HCT116 (cell line): ENCODE results near the gene GBX1. TPM values are rescaled to one million over a fixed set of nuclear protein-coding genes. Genes with fewer than 3 reads are reported as not detected.

Experiments
- ATAC-seq: fragments of 200-7000 bp; cut with Tn5 transposase; 2 replicates; pipeline ENCODE4 v1.9.1; 2020; ENCODE audit warnings: mild to moderate bottlenecking, moderate library complexity
- BruUV-seq: library from RNA; stranded (reverse); fragments of 400-500 nt; replicated peaks from 2 replicates; lab custom pipeline; 2021; lab: Mats Ljungman, UMichigan
- CTCF ChIA-PET: fragments of 300-600 bp; sonication (Branson Sonifier 250); formaldehyde crosslinking; loops from one replicate; lab custom pipeline; 2021; ENCODE audit warnings: antibody characterized with exemption; lab: Charles Lee
- POLR2A ChIA-PET: fragments of 300-600, 350-600 bp; sonication (Branson Sonifier 250); formaldehyde crosslinking; loops from one replicate; lab custom pipeline; 2021; ENCODE audit warnings: antibody characterized with exemption; lab: Charles Lee
- RAD21 ChIA-PET, 2 experiments: fragments of 300-600 bp; sonication (Branson Sonifier 250); formaldehyde crosslinking; loops; one replicate each; lab custom pipeline; 2023; ENCODE audit warnings: low total read pairs in 2 of 2; ENCODE audit not compliant: uncharacterized antibody in 2 of 2, unreplicated experiment in 2 of 2, low non-redundant PET in 1 of 2; lab: Charles Lee
- DNase-seq: peaks from one replicate; pipeline ENCODE4 v3.0.0-alpha.2; 2010; ENCODE audit warnings: low read depth, low spot score
- H2AFZ ChIP-seq: fragments of 200-600 bp; shearing (Covaris generic), sonication (generic); 2 replicates; pipeline ENCODE4 v1.6.1; 2017; ENCODE audit warnings: low read depth, mixed run types, mixed read lengths, antibody characterized with exemption, low read length; ENCODE audit not compliant: poor library complexity, severe bottlenecking
- H3K27ac ChIP-seq: 2 replicates; pipeline ENCODE4 v1.5.1; 2012; ENCODE audit warnings: low read depth, low read length
- H3K27me3 ChIP-seq: fragments of 200-600 bp; sonication (generic); 2 replicates; pipeline ENCODE4 v1.6.1; 2016; ENCODE audit warnings: mixed run types, low read length, mixed read lengths; ENCODE audit not compliant: insufficient read depth
- H3K36me3 ChIP-seq, 2 experiments: fragments of 200-500 bp in 1 of 2; fragments of 200-600 bp in 1 of 2; sonication (Bioruptor generic) in 1 of 2; sonication (generic) in 1 of 2; 2 replicates each; pipeline versions ENCODE4 v1.5.1 to v1.6.1; 2014 to 2016; ENCODE audit warnings: low read length in 2 of 2, inconsistent platforms in 1 of 2, mixed read lengths in 1 of 2, mixed run types in 1 of 2; ENCODE audit not compliant: insufficient read depth in 2 of 2, control insufficient read depth in 1 of 2
- H3K4me1 ChIP-seq, 2 experiments: fragments of 200-600 bp in 1 of 2; sonication (generic) in 1 of 2; 2 replicates each; pipeline versions ENCODE4 v1.5.1 to v1.6.1; 2012 to 2017; ENCODE audit warnings: low read length in 2 of 2, inconsistent platforms in 1 of 2, mild to moderate bottlenecking in 1 of 2, mixed read lengths in 1 of 2, mixed run types in 1 of 2, moderate library complexity in 1 of 2; ENCODE audit not compliant: insufficient read depth in 2 of 2, control insufficient read depth in 1 of 2
- H3K4me2 ChIP-seq: fragments of 200-600 bp; sonication (generic); 2 replicates; pipeline ENCODE4 v1.6.1; 2017; ENCODE audit warnings: mixed run types, low read length, mixed read lengths
- H3K4me3 ChIP-seq, 2 experiments: fragments of 200-600 bp in 1 of 2; sonication (generic) in 1 of 2; replicated peaks in 1 of 2; 2 replicates each; pipeline ENCODE4 v1.5.1; 2011 to 2016; ENCODE audit warnings: low read length in 2 of 2, control low read depth in 1 of 2, low read depth in 1 of 2, mild to moderate bottlenecking in 1 of 2, mixed read lengths in 1 of 2, mixed run types in 1 of 2
- H3K79me2 ChIP-seq: fragments of 200-600 bp; sonication (generic); 2 replicates; pipeline ENCODE4 v1.6.1; 2017; ENCODE audit warnings: mild to moderate bottlenecking, mixed run types, low read length, moderate library complexity, mixed read lengths; ENCODE audit not compliant: insufficient read depth
- H3K9ac ChIP-seq: fragments of 200-600 bp; sonication (generic); 2 replicates; pipeline ENCODE4 v1.6.1; 2016; ENCODE audit warnings: low read length, mixed read lengths
- H3K9me2 ChIP-seq: fragments of 200-600 bp; sonication (generic), shearing (Covaris generic); 2 replicates; pipeline ENCODE4 v1.6.1; 2017; ENCODE audit warnings: mixed run types, mild to moderate bottlenecking, moderate library complexity; ENCODE audit not compliant: insufficient read depth
- H3K9me3 ChIP-seq, 2 experiments: fragments of 200-500 bp in 1 of 2; fragments of 200-600 bp in 1 of 2; sonication (Bioruptor generic) in 1 of 2; sonication (generic) in 1 of 2; 2 replicates each; pipeline ENCODE4 v1.6.1; 2014 to 2017; ENCODE audit warnings: low read length in 2 of 2, mixed read lengths in 2 of 2, inconsistent platforms in 1 of 2, low read depth in 1 of 2, mild to moderate bottlenecking in 1 of 2, mixed run types in 1 of 2, moderate library complexity in 1 of 2; ENCODE audit not compliant: control insufficient read depth in 1 of 2, insufficient read depth in 1 of 2
- H4K20me1 ChIP-seq: fragments of 200-600 bp; sonication (generic), shearing (Covaris generic); 2 replicates; pipeline ENCODE4 v1.6.1; 2017; ENCODE audit warnings: mixed run types, mild to moderate bottlenecking, moderate library complexity; ENCODE audit not compliant: insufficient read depth
- ATF3 ChIP-seq: IDR thresholded peaks from 2 replicates; pipeline ENCODE4 v1.6.1; 2012
- CBX3 ChIP-seq: IDR thresholded peaks from 2 replicates; pipeline ENCODE4 v1.6.1; 2012; ENCODE audit warnings: low read depth
- EGR1 ChIP-seq: IDR thresholded peaks from 2 replicates; pipeline ENCODE4 v1.6.1; 2012; ENCODE audit warnings: low read depth
- ELF1 ChIP-seq: IDR thresholded peaks from 2 replicates; pipeline ENCODE4 v1.6.1; 2012; ENCODE audit warnings: low read depth, borderline replicate concordance
- EZH2 ChIP-seq: fragments of 200-600 bp; sonication (generic); IDR thresholded peaks from 2 replicates; pipeline ENCODE4 v1.6.1; 2017; ENCODE audit warnings: antibody characterized with exemption, mixed run types
- FOSL1 ChIP-seq: IDR thresholded peaks from 2 replicates; pipeline ENCODE4 v1.6.1; 2012; ENCODE audit warnings: low read depth
- MAX ChIP-seq: IDR thresholded peaks from 2 replicates; pipeline ENCODE4 v1.6.1; 2012
- POLR2A ChIP-seq: IDR thresholded peaks from 2 replicates; pipeline ENCODE4 v1.7.0; 2011; ENCODE audit warnings: borderline replicate concordance; ENCODE audit not compliant: insufficient read depth, insufficient read length; ENCODE audit errors: extremely low read depth
- POLR2AphosphoS5 ChIP-seq: IDR thresholded peaks from 2 replicates; pipeline ENCODE4 v1.6.1; 2011; ENCODE audit warnings: mild to moderate bottlenecking, low read depth, low read length, moderate library complexity
- RAD21 ChIP-seq: IDR thresholded peaks from 2 replicates; pipeline ENCODE4 v1.6.1; 2012; ENCODE audit warnings: low read depth, mild to moderate bottlenecking
- REST ChIP-seq: IDR thresholded peaks from 2 replicates; pipeline ENCODE4 v1.6.1; 2012; ENCODE audit warnings: low read depth
- SP1 ChIP-seq: IDR thresholded peaks from 2 replicates; pipeline ENCODE4 v1.6.1; 2012; ENCODE audit warnings: low read depth
- SRF ChIP-seq: IDR thresholded peaks from 2 replicates; pipeline ENCODE4 v1.6.1; 2012; ENCODE audit warnings: low read depth
- TCF7L2 ChIP-seq: IDR thresholded peaks from 2 replicates; pipeline ENCODE4 v1.7.0; 2011; ENCODE audit warnings: borderline replicate concordance, inconsistent platforms; ENCODE audit not compliant: insufficient read depth, insufficient read length; ENCODE audit errors: extremely low read depth
- YY1 ChIP-seq: IDR thresholded peaks from 2 replicates; pipeline ENCODE4 v1.6.1; 2011; ENCODE audit warnings: low read length, low read depth, moderate library complexity, mild to moderate bottlenecking; ENCODE audit not compliant: insufficient replicate concordance; ENCODE audit errors: extremely low read depth
- ZBTB33 ChIP-seq: IDR thresholded peaks from 2 replicates; pipeline ENCODE4 v1.6.1; 2011; ENCODE audit warnings: mild to moderate bottlenecking, low read length, moderate library complexity; ENCODE audit not compliant: insufficient replicate concordance; ENCODE audit errors: extremely low read depth
- ZFX ChIP-seq: fragments of 450-650 bp; IDR thresholded peaks from 2 replicates; pipeline ENCODE4 v1.6.1; 2017
- intact Hi-C: fragments of 100-400 bp; cut with micrococcal nuclease; formaldehyde crosslinking; loops from 2 replicates; pipeline ENCODE4 v1.10.0; 2022
- total RNA-seq: library from RNA; stranded (reverse); gene quantifications from one replicate; pipeline ENCODE4 v1.2.1, GENCODE V29; 2021; ENCODE audit not compliant: unreplicated experiment

The GBX1 gene
- total RNA-seq, 1 experiment from 2014 or later, result 0.86 TPM

GRCh38 chr7:151202836-151203235, 35.3 kb upstream of the GBX1 start:
- H3K4me3 ChIP-seq, result no peak overlapping the region
- BruUV-seq, result no TSS peak
- no peak overlapping the region for H3K4me2 ChIP-seq
- TF ChIP-seq MAX, result no peak
- TF ChIP-seq CBX3, result no peak
- no peak for TF ChIP-seq POLR2AphosphoS5
- TF ChIP-seq POLR2A, result no peak
- no peak for TF ChIP-seq EZH2
- no peak for TF ChIP-seq FOSL1
- no peak for TF ChIP-seq ZBTB33
- TF ChIP-seq ZFX, result no peak
- no peak for TF ChIP-seq RAD21
- TF ChIP-seq SRF, result no peak
- TF ChIP-seq EGR1, result no peak
- TF ChIP-seq ELF1, result no peak
- TF ChIP-seq TCF7L2, result no peak
- TF ChIP-seq YY1, result no peak
- TF ChIP-seq REST, result no peak
- no peak for TF ChIP-seq ATF3
- no peak for TF ChIP-seq SP1
- TF ChIP-seq, all 23 proteins: peak for 0
- no peak overlapping the region for H3K9ac ChIP-seq
- intact Hi-C loops, result no loop called here
- ChIA-PET POLR2A (no interaction called here), RAD21 (no interaction called here), CTCF (no interaction called here)
- DNase-seq (no peak), ATAC-seq (no peak)
- no peaks in the 10 kb centered on the region for H4K20me1 ChIP-seq
- H3K4me1 ChIP-seq, result no peaks in the 10 kb centered on the region
- H3K27me3 ChIP-seq, result 0 out of 2 replicates have a peak, but pooled peaks cover 6% of the 10 kb centered on the region
- no peak overlapping the region for H3K27ac ChIP-seq
- no peaks in the 10 kb centered on the region for H3K36me3 ChIP-seq
- H3K9me3 ChIP-seq, result no peaks in the 10 kb centered on the region
- no peak overlapping the region for H2AFZ ChIP-seq
- H3K9me2 ChIP-seq, result no peaks in the 10 kb centered on the region
- H3K79me2 ChIP-seq, result no peaks in the 10 kb centered on the region
